WI38 (cell line): ENCODE data around the gene FOXB2.

ENCODE experiments used
- H3K4me3 ChIP-seq: 2 replicates; pipeline ENCODE4 v1.5.1; 2011; ENCODE audit warnings: low read depth, mild to moderate bottlenecking, control low read depth, low read length
- TF ChIP-seq, protein P1 (sequence below): IDR thresholded peaks from 2 replicates; pipeline ENCODE4 v1.5.1; 2012; ENCODE audit warnings: low read depth, mild to moderate bottlenecking, control low read depth, low read length

Gene FOXB2

GRCh38 chr9:77011973-77012821, 7.3 kb upstream of the FOXB2 start:
- TF ChIP-seq, protein P1, sequence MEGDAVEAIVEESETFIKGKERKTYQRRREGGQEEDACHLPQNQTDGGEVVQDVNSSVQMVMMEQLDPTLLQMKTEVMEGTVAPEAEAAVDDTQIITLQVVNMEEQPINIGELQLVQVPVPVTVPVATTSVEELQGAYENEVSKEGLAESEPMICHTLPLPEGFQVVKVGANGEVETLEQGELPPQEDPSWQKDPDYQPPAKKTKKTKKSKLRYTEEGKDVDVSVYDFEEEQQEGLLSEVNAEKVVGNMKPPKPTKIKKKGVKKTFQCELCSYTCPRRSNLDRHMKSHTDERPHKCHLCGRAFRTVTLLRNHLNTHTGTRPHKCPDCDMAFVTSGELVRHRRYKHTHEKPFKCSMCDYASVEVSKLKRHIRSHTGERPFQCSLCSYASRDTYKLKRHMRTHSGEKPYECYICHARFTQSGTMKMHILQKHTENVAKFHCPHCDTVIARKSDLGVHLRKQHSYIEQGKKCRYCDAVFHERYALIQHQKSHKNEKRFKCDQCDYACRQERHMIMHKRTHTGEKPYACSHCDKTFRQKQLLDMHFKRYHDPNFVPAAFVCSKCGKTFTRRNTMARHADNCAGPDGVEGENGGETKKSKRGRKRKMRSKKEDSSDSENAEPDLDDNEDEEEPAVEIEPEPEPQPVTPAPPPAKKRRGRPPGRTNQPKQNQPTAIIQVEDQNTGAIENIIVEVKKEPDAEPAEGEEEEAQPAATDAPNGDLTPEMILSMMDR = peak; percentile 75
- peak overlapping the region; percentile 32 for H3K4me3 ChIP-seq

- H3K4me3 ChIP-seq = no peak overlapping the region
- TF ChIP-seq, protein P1 = no peak
Observed at GRCh38 chr9:77013206-77013931, 6.1 kb upstream of the FOXB2 start.

DNA sequence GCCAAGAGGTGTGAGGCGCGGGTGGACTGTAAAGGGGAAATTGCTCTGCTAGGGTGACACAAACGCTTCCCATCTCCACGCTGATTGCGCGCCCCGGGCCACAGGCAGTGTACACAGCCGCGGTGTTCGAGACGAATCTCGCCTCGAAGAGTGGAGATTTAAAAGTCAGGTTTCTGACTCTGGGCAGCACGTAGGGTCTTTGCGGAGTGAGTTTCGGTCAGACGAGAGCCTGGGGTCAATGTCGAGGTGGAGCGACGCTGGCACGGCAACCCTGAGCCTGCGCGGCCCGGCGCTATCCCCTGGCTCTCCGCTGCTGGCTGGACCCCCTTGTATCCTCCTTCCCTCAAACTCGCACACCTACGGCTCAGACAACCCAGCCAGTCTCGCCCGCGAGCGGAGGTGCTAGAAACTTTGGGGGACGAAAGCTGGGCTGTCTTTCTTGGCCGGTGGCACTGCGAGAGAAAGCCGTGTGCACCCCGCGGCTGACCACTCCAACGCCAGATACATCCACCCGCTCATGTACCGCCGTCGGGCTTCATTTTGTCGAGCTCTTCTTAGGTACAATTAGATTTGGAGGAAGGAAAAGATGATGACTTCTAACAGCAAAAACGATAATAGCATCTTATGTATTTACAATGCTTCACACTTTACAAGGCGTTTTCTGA, 5.4 kb upstream of the FOXB2 start:
- TF ChIP-seq, protein P1 = no peak
- no peak overlapping the region for H3K4me3 ChIP-seq

DNA sequence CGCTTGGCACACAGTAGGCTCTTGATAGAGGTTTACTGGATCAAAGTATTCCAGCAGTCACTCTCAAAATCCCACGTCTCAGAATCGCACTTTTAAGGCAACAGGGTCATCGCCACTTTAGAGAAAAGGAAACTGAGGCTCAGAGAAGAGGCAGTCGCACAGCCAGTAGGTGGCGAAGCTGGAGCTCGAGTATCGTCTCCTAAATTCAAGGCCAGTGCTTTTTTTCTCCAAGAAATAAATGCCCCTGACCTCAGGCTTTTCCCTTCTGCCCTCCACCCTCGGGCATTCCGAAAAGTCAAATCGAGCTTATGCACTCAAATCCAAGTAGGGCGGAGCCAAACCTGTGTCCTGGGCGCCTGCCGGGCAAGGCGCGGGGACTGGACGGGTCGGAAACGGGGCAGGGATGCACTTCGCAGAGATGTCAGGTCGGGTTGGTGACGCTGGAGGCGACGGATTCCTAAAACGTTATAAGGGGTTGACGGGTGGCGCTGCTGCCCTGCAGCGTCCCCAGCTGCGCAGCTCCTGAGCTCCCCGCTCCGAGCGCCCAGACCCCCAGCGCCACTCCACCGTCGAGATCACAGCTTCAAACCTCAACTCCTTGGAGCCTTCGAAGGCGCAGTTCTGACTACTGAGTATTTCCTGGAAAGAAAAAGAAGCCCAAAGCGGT, 4.7 kb upstream of the FOXB2 start:
- TF ChIP-seq, protein P1 = no peak
- no peak overlapping the region for H3K4me3 ChIP-seq

DNA sequence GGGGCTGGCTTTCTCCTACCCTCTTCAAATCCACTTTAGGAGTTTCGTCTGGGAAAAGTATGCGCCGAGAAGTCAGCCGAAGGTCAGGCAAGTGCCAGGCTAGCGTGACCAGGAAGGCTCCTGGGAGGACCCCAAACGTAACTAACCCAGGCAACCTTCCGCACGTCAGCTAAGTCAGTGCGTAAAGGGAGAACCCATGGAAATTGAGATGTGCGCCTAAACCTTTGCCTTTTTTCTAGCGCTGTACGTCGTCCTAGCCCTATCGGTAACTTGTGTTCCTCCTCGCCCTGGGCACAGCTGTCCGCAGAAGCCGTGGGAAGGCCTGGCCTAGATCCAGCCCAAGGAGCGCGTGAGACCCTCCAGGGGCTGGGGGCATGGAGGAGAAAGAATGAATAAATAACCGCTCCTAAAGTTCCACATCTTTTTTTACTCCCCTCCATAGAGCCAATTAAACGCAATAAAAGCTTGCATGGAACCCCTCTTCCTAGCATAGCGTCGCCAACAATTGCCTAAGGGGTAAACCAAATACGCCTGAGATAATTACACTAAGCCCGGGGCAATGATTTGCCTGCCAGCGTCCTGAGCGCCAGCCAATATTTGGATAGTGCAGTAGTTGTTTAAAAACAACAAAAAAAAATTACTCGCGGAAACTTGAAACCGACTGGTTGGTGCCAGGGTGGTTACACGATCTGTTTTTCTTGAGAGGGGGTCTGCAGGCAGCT, 4.0 kb upstream of the FOXB2 start:
- H3K4me3 ChIP-seq = no peak overlapping the region
- TF ChIP-seq, protein P1 = no peak

DNA sequence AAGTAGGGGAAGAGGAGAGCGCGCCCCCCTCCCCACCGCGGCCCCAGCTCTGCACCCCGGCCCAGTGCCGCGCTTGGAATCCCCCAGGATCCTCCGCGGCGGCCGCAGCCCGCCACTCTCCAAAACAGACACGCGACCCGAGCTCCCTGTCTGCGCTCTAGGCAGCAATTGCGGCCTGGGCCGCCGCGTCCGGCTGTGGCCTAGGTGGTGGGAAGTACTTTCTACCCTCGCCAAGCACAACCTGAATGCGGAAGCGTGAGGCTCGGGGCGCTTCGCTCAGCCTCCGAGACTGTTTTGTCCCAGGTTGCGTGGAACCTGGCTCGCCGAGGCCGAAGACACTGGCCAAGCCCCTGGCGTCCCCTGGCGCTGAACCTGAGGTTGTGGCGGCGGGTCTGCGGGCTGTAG, 3.3 kb upstream of the FOXB2 start:
- no peak overlapping the region for H3K4me3 ChIP-seq
- TF ChIP-seq, protein P1 = no peak
